ENCODE results near the gene C1QTNF12. TPM values are rescaled to one million over a fixed set of nuclear protein-coding genes. Genes with fewer than 3 reads are reported as not detected.

Gene C1QTNF12
- total and polyA plus RNA-seq, 2 donors (not counting 3 experiments of a cell fraction or from before 2014, with no cell fraction given) = 1.0 to 1.9 TPM

DNA sequence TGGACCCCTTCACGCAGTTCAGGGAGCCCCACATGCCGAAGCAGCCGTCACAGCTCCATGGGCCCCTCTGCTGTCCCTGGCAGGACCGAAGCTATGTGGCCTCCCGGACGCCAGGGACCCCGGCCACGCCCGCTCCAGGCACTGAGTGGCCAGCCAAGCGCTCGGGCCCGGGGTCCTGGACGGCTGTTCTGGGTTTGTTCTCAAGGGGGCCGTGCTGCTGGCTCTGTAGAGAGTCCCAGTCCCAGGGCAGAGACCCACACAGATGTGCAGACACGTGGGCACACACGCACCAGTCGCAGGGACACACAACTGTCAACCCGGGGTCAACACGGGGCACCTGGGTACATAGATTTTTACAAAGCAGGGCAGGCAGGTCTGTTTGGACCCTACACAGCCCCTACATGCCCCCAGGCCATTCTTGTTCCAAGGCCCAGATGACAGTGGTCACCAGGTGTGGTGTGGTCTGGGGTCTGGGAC, 7.8 kb downstream of the C1QTNF12 start:
- no TSS peak for BruUV-seq (replicated peaks)
- no peak for FAIRE-seq
- intact Hi-C loops (cut with micrococcal nuclease) = no loop called here
- no peak overlapping the region for H3K4me3 ChIP-seq (replicated peaks in 1 of 3; ENCODE audit: insufficient read depth in 1 of 3, low read depth in 1 of 3, low read length in 3 of 3)
- dilution Hi-C loops (cut with MboI; ENCODE audit: extremely low pct_ligation_motif_present, low sequenced_read_pairs) = no loop called here
- H3K4me1 ChIP-seq (ENCODE audit: control insufficient read depth, extremely low read depth, insufficient read depth, low read length) = no peaks in the 10 kb centered on the region
- no peaks in the 10 kb centered on the region for H3K36me3 ChIP-seq (ENCODE audit: control insufficient read depth in 2 of 2, extremely low read depth in 1 of 2, insufficient read depth in 2 of 2, low read length in 2 of 2)
- no peak overlapping the region for H2AFZ ChIP-seq (ENCODE audit: low read depth, low read length)
- no peaks in the 10 kb centered on the region for H4K20me1 ChIP-seq (replicated peaks; ENCODE audit: control insufficient read depth, extremely low read depth, insufficient read depth, low read length)
- ChIA-PET CTCF (interaction anchor here (1.1 to 1.3 kb wide), 2 partner anchors 52 to 116 kb away, joined by 3 to 9 read pairs; no protein-coding TSS in a partner anchor), POLR2A (no interaction called here)
- no peak overlapping the region for H3K27ac ChIP-seq (ENCODE audit: insufficient read depth, low read depth, low read length)
- H3K79me2 ChIP-seq (ENCODE audit: control insufficient read depth, insufficient read depth, low read length) = peaks cover 7% of the 10 kb centered on the region
- no peaks in the 10 kb centered on the region for H3K9me3 ChIP-seq (replicated peaks; ENCODE audit: control insufficient read depth, insufficient read depth, low read length)
- H3K27me3 ChIP-seq (ENCODE audit: control insufficient read depth in 2 of 2, insufficient read depth in 2 of 2, low read length in 2 of 2) = no peaks in the 10 kb centered on the region
- H3K9me1 ChIP-seq (replicated peaks; ENCODE audit: control insufficient read depth, extremely low read depth, insufficient read depth, low read length) = no peaks in the 10 kb centered on the region
- no peak overlapping the region for H3K4me2 ChIP-seq (ENCODE audit: insufficient read depth, low read length)
- no peak overlapping the region for H3K9ac ChIP-seq (replicated peaks; ENCODE audit: extremely low read depth, insufficient read depth, low read length)
- no peak for DNase-seq (ENCODE audit: low read depth, low spot score)
- TF ChIP-seq, protein P1, sequence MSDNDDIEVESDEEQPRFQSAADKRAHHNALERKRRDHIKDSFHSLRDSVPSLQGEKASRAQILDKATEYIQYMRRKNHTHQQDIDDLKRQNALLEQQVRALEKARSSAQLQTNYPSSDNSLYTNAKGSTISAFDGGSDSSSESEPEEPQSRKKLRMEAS (IDR thresholded peaks at IDR 0.05; ENCODE audit: insufficient read depth, insufficient read length) = no peak
- TF ChIP-seq JUN (IDR thresholded peaks at IDR 0.05; ENCODE audit: borderline replicate concordance, insufficient read depth, insufficient read length, low read depth) (no peak), EZH2 (IDR thresholded peaks at IDR 0.05; ENCODE audit: borderline replicate concordance, low read depth, low read length, severe bottlenecking) (no peak), MYC (IDR thresholded peaks at IDR 0.05; ENCODE audit: low read depth, low read length) (no peak), GATA2 (IDR thresholded peaks at IDR 0.05; ENCODE audit: insufficient read depth, insufficient read length, low read depth, low read length) (no peak), POLR2A (IDR thresholded peaks at IDR 0.05; ENCODE audit: low read depth, low read length) (no peak), POLR2AphosphoS5 (IDR thresholded peaks at IDR 0.05; ENCODE audit: insufficient read depth, low read depth, low read length) (no peak), FOS (IDR thresholded peaks at IDR 0.05; ENCODE audit: borderline replicate concordance, insufficient read depth, low read length) (no peak)
- TF ChIP-seq, protein P2, sequence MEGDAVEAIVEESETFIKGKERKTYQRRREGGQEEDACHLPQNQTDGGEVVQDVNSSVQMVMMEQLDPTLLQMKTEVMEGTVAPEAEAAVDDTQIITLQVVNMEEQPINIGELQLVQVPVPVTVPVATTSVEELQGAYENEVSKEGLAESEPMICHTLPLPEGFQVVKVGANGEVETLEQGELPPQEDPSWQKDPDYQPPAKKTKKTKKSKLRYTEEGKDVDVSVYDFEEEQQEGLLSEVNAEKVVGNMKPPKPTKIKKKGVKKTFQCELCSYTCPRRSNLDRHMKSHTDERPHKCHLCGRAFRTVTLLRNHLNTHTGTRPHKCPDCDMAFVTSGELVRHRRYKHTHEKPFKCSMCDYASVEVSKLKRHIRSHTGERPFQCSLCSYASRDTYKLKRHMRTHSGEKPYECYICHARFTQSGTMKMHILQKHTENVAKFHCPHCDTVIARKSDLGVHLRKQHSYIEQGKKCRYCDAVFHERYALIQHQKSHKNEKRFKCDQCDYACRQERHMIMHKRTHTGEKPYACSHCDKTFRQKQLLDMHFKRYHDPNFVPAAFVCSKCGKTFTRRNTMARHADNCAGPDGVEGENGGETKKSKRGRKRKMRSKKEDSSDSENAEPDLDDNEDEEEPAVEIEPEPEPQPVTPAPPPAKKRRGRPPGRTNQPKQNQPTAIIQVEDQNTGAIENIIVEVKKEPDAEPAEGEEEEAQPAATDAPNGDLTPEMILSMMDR (IDR thresholded peaks at IDR 0.05; ENCODE audit: extremely low read depth in 1 of 2, insufficient read depth in 1 of 2, low read depth in 1 of 2, low read length in 2 of 2) = no peak
